ENCODE measurements around the gene JUND. TPM values are rescaled to one million over a fixed set of nuclear protein-coding genes. Genes with fewer than 3 reads are reported as not detected.
A peak's percentile ranks its signal among the peaks of the same experiment; 100 is the strongest.

Gene JUND
- total RNA-seq, 1 experiment from 2014 or later = 221 TPM

DNA sequence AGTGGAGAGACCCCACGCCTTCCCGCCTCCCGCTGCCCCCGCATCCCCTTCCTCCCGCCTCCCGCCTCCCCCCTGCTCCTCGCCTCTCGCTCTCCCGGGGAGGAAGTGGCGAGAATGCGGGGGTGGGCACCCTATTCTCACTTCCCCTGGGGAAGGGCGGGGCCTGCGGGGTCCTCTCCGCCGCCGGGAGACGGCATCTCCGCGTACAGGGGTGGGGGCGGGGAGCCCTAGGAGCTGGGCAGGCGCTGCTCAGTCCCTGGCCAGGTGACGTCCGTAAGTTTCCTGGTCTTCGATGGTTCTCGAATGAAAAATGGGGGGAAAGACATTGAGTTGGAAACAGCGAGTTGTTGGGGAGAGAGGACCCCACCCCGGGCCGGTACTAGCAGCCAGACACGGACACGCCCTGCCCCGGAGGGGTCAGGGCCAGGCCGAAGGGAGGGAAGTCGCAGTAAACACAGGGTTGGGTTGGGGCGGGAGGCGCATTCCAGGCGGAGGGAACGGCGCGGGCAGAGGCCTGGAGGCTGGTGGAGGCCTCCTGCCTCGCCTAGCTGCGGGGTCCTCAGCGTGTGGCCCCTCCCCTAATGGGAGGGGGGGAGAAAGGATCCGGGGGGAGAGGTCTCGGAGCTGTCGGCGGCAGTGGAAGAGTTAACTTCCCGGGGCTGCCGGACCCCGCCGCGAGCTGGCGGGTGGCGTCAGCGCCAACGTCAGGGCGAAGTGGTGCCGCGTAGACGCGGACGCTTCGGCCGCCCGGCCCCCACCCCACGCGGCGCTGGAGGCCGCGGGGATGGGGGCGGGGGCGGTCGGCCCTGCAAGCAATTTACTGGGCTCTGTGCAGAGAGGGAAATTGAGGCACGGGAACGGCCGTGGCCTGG is 10.4 kb upstream of the JUND start:
- no TSS peak for BruUV-seq (replicated peaks)
- Histone ChIP-seq H3K4me1 (ENCODE audit: control insufficient read depth in 1 of 2, insufficient read depth in 2 of 2, low read length in 2 of 2) (peaks cover 28 to 55% of the 10 kb centered on the region in 2 experiments), H3K4me3 (replicated peaks in 1 of 2; ENCODE audit: low read depth in 1 of 2, low read length in 2 of 2) (peak overlapping the region; percentile 49 to 74), H3K36me3 (ENCODE audit: control insufficient read depth in 1 of 2, insufficient read depth in 2 of 2, low read length in 2 of 2) (no peaks in the 10 kb centered on the region), H2AFZ (ENCODE audit: low read depth, low read length, poor library complexity, severe bottlenecking) (no peak overlapping the region), H3K4me2 (ENCODE audit: low read length) (peak overlapping the region; percentile 98), H3K9me2 (ENCODE audit: insufficient read depth) (no peaks in the 10 kb centered on the region), H4K20me1 (ENCODE audit: insufficient read depth) (no peaks in the 10 kb centered on the region), H3K79me2 (ENCODE audit: insufficient read depth, low read length) (no peaks in the 10 kb centered on the region), H3K27ac (ENCODE audit: low read depth, low read length) (peak overlapping the region; percentile 94), H3K27me3 (ENCODE audit: insufficient read depth, low read length) (no peaks in the 10 kb centered on the region), H3K9ac (ENCODE audit: low read length) (peak overlapping the region; percentile 86), H3K9me3 (ENCODE audit: control insufficient read depth in 1 of 2, insufficient read depth in 1 of 2, low read depth in 1 of 2, low read length in 2 of 2) (no peaks in the 10 kb centered on the region)
- ChIA-PET RAD21 (ENCODE audit: low non-redundant PET in 1 of 2, low total read pairs in 2 of 2, uncharacterized antibody in 2 of 2, unreplicated experiment in 2 of 2) (interaction anchor here in 1 of 2 experiments (1.2 to 1.5 kb wide), 2 partner anchors 10 to 13 kb away, joined by 3 to 6 read pairs; no protein-coding TSS in a partner anchor), POLR2A (interaction anchor here (0.7 to 4.4 kb wide), 9 partner anchors 10 to 294 kb away, joined by 3 to 138 read pairs (median 7); partner anchors contain the start of genes GDF15, JUND and LSM4), CTCF (interaction anchor here (0.9 to 3.1 kb wide), 4 partner anchors 11 to 37 kb away, joined by 3 to 28 read pairs (median 8); partner anchors contain the start of gene JUND)
- DNase-seq (ENCODE audit: low read depth, low spot score) (no peak), ATAC-seq (peak; percentile 65)
- intact Hi-C loops (cut with micrococcal nuclease) = no loop called here
- TF ChIP-seq EZH2phosphoT487 (IDR thresholded peaks at IDR 0.05; ENCODE audit: borderline replicate concordance) = no peak
- no peak for TF ChIP-seq RAD21 (IDR thresholded peaks at IDR 0.05; ENCODE audit: low read depth)
- no peak for TF ChIP-seq CEBPB (IDR thresholded peaks at IDR 0.05; ENCODE audit: low read depth)
- TF ChIP-seq FOSL1 (IDR thresholded peaks at IDR 0.05; ENCODE audit: low read depth) = no peak
- TF ChIP-seq ZFX (IDR thresholded peaks at IDR 0.05) = peak; percentile 77; the same call in 1 of the 2 replicates
- TF ChIP-seq, protein P1, sequence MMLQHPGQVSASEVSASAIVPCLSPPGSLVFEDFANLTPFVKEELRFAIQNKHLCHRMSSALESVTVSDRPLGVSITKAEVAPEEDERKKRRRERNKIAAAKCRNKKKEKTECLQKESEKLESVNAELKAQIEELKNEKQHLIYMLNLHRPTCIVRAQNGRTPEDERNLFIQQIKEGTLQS (IDR thresholded peaks at IDR 0.05) = no peak
- no peak for TF ChIP-seq TCF7L2 (IDR thresholded peaks at IDR 0.05; ENCODE audit: borderline replicate concordance, extremely low read depth, insufficient read depth, insufficient read length)
- TF ChIP-seq SP1 (IDR thresholded peaks at IDR 0.05; ENCODE audit: low read depth) = peak; percentile 50
- TF ChIP-seq REST (IDR thresholded peaks at IDR 0.05; ENCODE audit: low read depth) = no peak
- no peak for TF ChIP-seq EZH2 (IDR thresholded peaks at IDR 0.05)
- TF ChIP-seq, protein P2, sequence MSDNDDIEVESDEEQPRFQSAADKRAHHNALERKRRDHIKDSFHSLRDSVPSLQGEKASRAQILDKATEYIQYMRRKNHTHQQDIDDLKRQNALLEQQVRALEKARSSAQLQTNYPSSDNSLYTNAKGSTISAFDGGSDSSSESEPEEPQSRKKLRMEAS (IDR thresholded peaks at IDR 0.05) = peak; percentile 65
- TF ChIP-seq EGR1 (IDR thresholded peaks at IDR 0.05; ENCODE audit: low read depth) = peak; percentile 96
- TF ChIP-seq, protein P3, sequence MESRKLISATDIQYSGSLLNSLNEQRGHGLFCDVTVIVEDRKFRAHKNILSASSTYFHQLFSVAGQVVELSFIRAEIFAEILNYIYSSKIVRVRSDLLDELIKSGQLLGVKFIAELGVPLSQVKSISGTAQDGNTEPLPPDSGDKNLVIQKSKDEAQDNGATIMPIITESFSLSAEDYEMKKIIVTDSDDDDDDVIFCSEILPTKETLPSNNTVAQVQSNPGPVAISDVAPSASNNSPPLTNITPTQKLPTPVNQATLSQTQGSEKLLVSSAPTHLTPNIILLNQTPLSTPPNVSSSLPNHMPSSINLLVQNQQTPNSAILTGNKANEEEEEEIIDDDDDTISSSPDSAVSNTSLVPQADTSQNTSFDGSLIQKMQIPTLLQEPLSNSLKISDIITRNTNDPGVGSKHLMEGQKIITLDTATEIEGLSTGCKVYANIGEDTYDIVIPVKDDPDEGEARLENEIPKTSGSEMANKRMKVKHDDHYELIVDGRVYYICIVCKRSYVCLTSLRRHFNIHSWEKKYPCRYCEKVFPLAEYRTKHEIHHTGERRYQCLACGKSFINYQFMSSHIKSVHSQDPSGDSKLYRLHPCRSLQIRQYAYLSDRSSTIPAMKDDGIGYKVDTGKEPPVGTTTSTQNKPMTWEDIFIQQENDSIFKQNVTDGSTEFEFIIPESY (IDR thresholded peaks at IDR 0.05; ENCODE audit: extremely low read depth, insufficient replicate concordance, low read length) = peak; percentile 40
- no peak for TF ChIP-seq SRF (IDR thresholded peaks at IDR 0.05; ENCODE audit: low read depth)
- peak; percentile 2 for TF ChIP-seq POLR2A (IDR thresholded peaks at IDR 0.05; ENCODE audit: borderline replicate concordance, extremely low read depth, insufficient read depth, insufficient read length)
- no peak for TF ChIP-seq JUND (IDR thresholded peaks at IDR 0.05)
- no peak for TF ChIP-seq ZNF274 (IDR thresholded peaks at IDR 0.05; ENCODE audit: low read depth, low read length)
- TF ChIP-seq CBX3 (IDR thresholded peaks at IDR 0.05; ENCODE audit: low read depth) = no peak
- TF ChIP-seq POLR2AphosphoS5 (IDR thresholded peaks at IDR 0.05; ENCODE audit: low read depth, low read length) = peak; percentile 60

Measured in HCT116 (cell line).